CD4-positive, alpha-beta T cell treated with Interleukin-15 for 1 hour (primary cell): ENCODE results near the gene BCL6.
A peak's percentile ranks its signal among the peaks of the same experiment; 100 is the strongest.

Experiments used
- DNase-seq: peaks from one replicate; pipeline ENCODE4 v3.0.0-alpha.2; 2020

Gene BCL6

DNA sequence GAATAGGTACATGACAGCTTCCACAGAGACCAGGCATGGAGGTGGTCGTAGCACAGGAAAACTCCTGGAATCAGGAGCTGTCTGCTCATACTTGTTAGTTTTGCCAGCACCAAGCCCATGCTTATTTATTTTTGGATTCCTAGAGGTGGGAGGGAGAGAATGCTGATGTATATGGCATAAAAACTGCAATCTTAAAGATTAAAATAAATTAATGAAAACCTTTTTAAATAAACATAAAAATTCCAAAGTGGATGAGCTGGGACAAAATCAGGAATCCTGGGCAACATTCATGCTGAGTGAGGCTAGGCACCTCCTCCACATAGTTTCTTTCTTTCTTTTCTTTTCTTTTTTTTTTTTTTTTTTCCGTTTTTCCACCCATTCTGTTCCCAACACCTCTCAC lies 14.3 kb upstream of the BCL6 start:
- no peak for DNase-seq

DNA sequence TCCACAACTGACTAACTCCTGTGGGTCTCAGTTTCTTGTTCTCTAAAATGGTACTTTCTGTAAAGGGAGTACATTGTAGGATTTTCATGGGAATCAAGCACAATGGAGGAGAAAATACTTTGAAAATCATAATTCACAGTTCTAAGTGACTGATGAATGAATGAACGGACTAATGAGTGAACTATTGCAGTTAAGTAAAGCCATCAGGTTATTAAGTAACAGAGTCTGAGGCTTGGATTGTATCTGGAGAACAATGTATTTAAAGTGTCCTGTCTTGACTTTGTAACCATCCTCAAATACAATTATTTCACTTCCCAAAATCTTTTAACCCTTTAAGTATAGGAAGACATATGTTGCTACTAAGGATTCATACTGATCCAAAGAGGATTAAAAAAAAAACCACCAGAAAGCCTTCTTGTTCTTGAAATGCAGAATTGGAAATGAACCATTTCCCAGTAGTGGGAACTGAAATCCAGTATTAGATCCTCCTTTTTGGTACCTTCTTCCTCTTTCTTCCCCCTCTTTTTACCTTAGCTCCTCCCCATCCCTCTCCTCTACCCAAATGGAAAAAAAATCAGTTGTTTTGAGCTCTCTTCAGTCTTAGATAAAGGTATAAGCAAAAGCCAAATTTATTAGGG lies 13.2 kb upstream of the BCL6 start:
- DNase-seq, result no peak

DNA sequence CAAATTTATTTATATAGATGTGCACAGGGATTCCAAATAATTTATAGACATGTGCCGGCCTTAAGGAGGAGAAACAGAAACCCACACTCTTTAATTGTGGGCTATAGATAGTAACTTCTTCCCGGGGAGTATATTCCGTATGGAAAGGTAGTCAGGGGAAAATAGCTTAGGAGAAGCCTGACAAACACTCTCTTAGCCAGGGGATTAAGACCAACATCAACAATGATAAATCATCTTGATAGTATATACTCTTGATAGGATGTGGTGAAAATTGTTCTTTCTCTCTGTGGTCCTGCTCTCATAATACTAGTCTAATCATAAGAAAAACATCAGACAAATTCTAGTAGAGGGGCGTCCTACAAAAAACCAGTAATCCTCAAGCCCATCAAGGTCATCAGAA lies 8.2 kb upstream of the BCL6 start:
- no peak for DNase-seq

DNA sequence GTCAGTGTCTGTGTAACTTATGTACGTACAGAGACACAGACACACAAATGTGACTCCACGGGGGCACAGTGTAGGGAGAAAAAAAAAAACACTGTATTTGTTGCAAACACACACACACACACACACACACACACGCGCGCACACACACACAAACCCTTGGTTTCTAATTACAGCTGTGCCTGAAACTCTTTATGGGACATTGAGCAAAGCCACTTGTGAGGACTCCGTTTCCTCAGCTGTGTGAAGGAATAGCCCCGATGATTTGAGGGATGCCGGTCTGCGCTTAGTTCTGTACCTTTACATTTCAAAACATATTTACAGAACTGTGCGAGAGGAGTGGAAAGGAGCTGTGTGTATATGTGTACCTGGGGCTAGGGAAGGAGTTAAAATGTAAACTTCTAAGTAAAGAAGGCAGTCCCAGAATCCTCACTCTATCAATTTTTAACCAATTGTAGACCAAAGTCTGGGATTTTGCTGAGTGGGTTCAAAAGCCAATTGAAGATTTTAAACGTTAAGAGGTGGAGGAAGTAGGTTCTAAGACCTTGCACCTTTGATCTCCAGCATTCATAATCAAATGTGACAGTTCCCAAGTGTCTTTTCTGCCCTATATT lies 5.3 kb upstream of the BCL6 start:
- DNase-seq, result no peak

DNA sequence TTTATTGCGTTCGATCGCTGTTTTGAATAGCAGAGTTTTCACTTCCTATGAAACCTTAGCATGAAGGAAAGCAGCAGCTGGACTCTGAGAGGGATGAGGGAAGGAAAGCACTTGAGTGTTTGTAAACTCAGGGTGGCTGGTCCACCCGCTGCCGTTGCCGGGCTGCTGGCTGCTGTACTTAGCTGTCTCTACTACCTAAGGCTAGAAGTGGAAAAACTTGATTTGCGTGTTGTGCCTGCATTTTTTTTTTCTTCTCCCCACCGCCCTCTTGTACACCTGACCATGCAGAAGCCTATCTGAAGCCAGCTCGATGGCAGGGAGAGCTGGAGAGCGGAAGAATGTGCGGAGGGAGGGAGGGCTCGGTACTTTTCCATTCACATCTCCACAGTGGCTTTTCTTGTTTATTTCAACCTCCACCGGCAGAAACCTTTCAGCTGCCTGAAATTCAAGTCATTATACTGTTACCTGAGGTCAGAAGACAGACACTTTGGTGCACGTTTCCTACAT lies 4.8 kb upstream of the BCL6 start:
- DNase-seq, result no peak

DNA sequence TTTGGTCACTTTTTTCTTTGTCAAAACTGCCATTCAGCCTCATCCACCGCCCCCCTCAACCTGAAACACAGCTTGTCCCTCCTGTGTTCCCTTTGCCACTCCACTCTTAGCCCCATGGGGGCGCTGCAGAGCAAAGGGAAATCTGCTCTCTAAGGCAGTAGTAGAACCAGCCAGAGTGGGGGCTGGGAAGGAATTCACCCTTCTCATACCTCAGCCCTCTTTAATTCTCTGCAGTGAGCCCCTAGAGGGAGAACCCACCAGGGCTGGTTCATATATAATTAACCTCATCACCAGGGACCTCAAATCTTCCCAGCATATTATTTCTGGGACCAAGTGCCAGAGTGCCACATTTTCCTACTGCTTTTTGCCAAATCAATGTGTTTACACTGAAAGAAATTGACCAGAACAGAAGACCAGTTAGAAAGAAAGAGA lies 2.8 kb upstream of the BCL6 start:
- peak; percentile 87 for DNase-seq

DNA sequence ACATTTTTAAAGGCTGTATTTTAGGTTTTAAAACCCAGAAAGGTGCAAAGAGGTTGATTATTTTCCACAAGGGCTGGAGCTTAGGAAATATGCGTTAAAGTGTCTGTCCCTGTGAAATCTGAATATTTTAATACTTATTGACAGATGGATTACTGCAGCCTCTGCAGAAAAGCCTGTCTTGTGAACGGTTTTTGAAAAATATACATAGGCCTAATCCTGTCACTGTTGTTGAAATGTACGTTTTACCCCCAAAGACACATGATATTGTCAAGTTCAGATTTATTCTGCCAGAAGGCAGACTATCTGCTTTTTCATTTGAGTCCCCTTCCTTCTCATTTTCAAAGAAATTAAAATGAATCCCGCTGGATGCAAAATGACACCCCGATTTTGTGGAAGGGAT lies 2.2 kb upstream of the BCL6 start:
- DNase-seq, result no peak

DNA sequence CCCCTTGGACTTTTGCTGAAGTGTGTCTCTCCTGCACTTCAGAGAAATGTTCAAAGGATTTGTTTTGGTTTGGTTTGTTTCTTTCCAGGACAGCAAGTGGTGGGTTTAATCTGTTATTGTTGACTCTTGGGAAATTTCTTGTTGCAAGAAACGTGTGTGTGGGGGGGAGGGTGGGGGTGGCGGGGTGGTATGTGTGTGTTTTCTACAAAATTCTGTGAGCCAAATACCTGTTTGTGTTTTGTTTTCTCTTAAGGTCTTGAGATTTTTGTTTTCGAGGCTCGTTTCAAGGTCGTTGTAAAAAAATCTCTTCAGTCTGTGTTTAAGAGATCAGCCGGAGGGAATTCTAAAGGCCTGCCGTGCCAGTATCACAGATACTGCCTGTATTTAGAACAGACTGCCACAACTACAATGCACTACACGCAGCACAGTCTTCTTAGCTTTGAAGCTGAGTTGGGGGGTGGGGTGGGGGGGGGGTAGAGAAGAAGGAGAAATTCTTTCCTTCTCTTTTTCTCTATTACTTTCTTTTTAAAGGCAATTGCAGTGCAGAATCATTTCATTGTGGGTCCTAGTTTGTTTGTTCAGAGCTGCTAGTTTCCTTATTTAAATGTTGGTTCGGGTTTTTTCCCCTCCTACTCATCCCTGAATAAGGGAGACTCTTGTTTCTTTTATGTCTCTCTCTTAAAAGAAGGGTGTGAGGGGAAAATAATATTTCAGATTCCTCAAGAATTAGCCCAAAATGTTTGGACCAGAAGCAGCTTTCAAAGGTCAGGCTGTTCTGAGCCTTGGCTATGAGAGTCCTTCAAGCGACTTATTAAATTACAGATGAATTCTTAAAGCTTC lies 1.4 kb upstream of the BCL6 start:
- DNase-seq, result no peak

DNA sequence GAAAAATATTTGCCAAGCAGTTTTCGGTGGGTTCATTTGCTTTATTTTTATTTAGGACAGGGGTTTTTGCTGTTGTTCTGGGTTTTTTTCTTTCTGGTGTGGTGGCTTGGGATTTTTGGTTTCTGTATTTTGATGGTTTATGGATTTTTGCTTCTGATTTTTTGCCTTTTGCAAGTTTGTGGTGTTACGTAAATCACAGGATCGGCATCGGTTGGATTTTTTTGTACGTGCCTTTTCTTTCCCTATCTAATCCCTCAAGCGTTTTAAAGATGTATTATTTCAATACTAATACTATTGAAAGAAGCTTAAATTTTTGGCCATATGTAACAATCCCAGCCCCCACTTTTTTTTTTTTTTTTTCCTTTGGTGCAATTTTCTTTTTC lies 782 bp upstream of the BCL6 start:
- no peak for DNase-seq

DNA sequence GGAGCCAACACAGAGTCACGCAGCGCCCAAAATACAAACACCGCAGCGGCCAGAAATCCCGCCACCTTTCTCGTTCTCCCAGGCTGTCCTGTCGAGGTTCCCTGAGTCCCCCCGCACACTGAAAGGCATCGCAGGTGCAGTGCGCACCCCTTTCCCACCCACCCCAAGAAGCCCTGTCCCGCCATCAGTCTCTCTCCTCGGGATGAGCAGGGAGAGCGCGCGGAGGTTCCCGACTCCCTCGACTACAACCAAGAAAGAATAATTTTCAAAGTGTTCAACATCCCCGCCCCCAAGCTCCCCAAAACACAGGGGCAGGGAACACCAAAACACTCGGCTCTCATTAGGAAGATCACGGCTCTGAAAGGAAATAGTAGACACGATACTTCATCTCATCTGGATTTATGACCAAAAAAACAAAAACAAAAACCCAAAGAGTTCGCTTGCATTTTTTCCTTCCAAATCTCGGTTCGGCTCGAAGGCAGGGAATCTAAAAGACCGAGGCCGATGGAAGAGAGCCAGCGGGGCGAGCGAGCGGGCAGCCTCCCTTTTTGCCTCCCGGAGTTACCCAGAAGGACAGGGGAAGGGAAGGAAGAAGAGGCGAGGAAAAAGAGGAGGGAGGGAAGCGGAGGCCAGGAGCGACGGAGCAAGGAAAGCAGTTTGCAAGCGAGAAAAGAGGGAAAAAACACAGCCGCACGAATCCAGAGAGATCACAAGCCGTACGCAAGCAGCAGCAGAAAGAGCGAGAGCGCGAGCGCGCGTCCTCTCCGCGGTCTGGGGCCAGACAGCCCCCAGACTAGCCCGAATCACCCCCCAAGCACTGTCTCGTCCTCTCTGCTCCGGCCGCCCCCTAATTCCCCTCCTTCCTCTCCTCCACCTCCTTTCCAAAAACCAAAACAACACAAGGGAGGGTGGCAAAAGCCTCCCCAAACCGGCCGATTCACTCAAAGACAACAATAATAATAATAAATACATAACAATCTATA lies 808 bp downstream of the BCL6 start:
- DNase-seq, result peak; percentile 75

DNA sequence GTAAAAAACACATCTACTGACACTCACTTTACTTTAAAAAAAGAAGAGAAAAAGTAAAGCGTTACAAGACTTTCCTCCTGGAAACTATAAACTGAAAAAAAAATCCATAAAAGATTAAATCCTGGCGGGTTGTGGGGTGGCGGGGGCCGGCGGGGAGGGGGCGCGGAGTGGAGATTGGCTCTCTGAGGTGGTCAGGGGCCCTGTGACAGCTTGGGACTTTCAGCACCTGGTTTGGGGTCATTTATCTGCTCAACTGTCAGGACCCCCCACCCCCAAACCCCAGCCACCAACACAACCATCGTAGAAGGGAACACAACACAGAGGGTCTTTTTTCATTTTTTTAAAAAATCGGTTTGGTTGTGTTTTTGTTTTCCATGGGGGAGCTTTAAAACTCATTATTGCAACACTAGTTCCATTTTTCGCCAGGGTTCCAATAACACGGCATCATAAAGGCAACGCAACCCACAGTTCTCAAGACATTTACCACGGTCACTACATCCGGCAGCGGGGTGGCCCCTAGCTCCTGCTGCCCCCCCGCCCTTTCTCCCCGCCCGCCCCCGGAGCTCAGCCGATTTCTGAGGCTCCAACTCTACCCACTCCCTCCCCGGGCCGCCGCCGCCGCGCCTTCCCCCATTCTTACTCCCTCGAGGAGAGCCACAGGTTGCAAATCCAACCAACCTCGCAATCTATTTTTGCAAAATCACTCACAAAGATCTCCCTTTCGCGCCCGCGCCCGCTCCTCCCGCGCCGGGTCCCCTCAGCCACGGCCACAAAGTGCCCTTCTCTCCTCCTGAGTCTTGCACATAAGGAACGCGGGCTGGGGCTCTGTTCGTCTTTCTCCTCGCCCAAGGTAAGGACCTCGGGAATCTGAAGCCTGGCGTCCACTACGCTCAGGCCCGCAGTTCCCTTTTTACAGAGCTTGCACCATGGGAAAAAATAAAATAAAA lies 1.8 kb downstream of the BCL6 start:
- peak; percentile 57 for DNase-seq

DNA sequence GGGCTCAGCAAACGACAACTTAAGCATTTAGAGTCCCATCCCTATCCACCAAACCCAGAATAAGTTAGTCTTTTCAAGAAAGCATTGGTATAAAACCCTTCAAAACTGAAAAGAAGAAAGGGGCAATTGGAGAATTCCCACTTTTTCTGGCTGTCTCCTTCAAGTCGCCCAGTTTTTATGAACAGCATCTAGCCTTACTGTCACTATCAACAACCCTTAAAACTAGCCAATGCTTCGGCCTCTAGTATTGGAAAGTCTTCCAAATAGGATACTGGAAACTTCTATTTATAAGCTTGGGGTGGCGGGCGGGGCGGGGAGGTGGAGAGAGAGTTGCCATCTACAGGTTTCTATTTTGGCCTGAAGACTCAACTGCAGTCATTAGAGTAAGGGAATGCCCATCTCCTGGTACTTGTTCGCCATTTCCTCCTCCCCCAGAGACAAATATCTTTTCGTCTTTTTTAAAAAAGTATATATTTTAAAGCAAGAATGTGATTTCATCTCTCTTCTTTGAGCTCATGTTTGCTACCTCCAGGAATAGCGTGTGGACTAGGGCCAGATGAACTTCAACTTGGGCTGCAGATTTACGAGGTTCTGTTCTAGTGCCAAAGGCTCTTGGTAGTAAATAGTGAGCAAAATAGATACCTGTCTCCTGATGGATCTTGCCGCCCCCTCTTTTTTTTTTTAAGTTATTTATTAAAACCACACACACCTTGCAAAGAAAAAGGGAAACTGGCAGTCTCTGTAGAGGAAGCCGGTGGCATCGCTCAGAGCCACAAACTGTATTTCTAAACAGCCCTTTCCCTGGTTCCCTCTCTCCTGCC lies 2.7 kb downstream of the BCL6 start:
- DNase-seq, result no peak

DNA sequence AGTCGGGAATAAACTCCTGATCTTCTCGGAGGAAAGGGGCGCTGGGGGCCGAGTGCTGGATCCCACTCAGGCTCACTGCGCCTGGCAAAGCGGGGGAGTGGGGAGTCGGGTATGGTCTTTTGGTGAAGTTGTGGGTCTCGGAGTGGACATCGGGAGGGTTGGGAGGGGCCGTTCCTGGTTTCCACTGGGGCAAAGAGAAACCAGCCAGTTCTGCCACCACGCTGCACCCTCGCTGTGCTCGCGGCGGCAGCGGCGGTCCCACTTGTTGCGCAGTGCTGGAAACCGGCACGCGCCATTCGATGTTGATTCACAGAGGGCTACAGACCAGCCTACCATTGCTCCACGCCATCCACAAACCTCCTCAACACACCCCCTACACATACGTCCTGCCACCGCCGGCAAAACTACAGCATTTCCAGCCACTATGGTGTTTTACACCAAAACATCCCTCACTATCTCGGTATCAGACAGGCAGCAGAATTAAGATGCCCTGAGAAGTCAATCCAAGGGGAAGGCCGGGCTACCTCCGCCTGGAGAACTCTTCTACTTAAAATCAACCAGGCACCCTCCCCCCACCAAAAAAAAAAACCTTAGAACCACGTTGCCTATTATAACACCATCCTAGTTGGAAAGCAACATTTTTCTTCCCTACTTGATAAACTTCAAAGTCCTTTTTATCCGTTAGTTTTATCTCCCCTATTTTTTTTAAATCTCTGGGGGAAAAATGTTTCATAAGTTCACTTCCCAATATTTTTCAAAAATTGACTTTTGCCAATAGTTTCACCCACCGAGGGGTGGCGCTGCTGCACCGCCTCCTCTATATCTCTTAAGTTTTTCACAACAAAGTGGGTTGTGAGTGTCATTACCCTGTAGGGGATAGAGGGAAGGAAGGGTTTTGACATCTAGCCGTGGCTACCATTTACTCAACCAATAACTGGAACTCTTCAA lies 3.6 kb downstream of the BCL6 start:
- DNase-seq, result peak; percentile 75

DNA sequence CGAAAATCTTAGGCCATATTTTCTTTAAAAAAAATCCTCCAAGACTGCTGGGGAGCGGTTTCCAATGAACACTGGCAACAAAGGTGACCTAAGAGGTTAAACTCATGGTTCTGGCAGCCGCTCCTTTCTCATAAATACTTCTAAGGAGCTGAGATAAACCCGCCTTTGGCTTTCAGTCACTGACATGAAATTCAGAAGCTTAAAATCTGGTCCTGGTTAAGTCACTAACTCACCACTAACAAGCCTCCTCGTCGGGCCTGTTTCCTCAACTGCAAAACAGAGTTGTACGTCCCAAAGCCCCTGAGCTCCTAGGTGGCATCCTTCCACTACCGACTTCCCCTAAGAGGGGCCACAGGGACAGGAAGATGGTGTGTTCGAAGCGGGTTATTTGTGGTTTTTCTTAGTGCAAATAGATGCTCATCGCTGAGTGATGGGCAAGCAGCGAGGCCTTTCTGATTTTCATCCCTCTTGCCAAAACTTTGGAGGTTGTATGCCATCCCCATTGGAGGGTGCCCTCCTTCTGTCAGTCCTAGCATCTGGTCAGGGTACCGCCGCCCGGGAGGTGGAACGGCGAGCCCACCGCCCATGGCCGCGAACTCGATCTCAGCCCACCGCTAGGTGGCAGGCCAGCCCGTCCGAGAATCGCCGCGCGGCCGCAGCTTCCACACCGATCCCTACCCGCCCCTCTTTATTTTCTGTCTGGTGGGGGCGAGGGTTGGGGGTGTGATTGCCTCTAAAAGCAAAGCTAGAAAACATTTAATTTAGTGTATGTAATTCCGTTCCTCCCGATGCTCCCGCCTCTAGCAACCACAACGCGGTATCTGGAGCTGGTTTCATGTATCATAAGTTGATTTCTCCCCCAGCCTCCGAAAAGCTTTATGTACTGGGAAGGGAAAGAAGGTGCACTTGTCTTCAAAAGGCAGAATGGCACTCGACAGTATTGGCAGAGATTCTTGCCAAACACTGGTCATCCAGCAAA lies 4.6 kb downstream of the BCL6 start:
- peak; percentile 68 for DNase-seq

DNA sequence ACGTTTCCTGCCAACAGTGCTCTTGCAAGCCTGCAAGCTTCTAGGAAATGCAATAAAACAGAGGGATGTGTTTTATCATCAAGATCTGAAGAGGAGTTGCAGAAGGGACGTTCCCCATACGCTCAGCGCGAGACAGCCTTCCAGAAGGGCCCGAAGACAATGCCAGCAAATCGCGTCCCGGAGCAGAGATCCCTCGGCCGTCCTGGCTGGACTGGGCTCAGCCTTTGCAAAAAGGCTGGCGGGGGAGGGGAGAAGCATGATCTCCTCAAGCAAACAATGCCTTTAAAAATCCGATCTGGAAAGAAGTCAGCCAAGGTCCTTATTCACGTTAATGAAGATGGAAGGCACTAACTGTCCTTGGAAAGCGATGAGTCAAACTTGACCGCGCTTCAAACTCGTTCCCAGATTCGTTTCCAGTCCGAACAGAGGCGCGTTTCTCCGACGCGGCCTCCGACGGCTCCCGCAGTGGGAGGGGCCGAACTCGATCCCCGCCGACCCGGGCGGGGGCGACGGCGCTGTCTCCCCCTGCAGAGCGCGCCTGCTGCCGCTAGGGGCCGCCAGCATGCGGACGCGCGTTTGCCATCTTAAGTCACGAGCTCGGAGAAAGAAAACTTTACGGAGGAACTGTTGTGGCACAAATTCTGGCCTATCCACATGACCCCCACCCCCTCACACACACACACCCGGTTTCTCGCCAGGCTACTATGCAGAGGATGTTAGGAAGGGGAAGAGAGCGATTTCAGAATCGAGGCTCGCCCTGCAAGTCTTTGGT lies 5.5 kb downstream of the BCL6 start:
- peak; percentile 79 for DNase-seq

DNA sequence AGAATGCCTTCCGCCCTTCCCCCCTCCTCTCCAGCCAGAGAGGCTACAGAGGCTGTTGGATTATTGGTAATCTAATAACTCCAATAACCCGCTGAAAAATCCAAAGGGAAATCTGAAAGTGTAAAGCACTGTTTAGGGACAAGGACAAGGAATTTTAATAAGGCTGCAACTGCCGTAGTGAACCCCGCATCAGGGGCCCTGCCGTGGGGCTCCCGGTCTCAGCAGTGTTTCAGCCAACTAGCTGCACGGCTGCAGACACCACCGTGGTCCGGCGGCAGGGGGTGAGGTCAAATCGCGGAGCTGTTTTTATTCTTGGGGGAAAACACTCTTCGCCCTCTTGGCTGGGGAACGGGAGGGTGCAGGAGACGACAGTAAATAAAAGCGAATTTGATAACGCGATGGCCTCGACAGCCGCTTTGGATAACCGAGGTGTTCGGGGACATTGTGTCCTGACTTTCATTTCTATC lies 6.1 kb downstream of the BCL6 start:
- DNase-seq, result no peak
